OCI-LY3 (cell line): ENCODE results near the gene NUFIP1.

ENCODE experiments used
- H2AFZ ChIP-seq: fragments of 200-600, 300-600 bp; shearing (Covaris generic); 2 replicates; pipeline ENCODE4 v1.6.0; 2014; ENCODE audit warnings: antibody characterized with exemption, low read depth, low read length
- H3K27ac ChIP-seq: fragments of 200-600, 300-600 bp; sonication (generic); 2 replicates; pipeline ENCODE4 v1.5.1; 2014; ENCODE audit warnings: mild to moderate bottlenecking, low read length, moderate library complexity, mixed read lengths
- H3K27me3 ChIP-seq: fragments of 200-600, 300-600 bp; sonication (generic); 2 replicates; pipeline ENCODE4 v1.6.1; 2014; ENCODE audit warnings: low read depth, low read length, mixed read lengths
- H3K36me3 ChIP-seq: fragments of 200-600, 300-600 bp; sonication (generic); replicated peaks from 2 replicates; pipeline ENCODE3; 2014; ENCODE audit warnings: low read depth, low read length, mixed read lengths
- H3K4me1 ChIP-seq: fragments of 300-600, 200-600 bp; sonication (generic); 2 replicates; pipeline ENCODE4 v1.6.1; 2014; ENCODE audit warnings: low read length, mixed read lengths
- H3K4me2 ChIP-seq: fragments of 200-600, 300-600 bp; sonication (generic); 2 replicates; pipeline ENCODE4 v1.6.1; 2014; ENCODE audit warnings: low read length, mixed read lengths
- H3K4me3 ChIP-seq: fragments of 300-600, 200-600 bp; sonication (generic); 2 replicates; pipeline ENCODE4 v1.5.1; 2014; ENCODE audit warnings: antibody characterized with exemption, mild to moderate bottlenecking, low read length, moderate library complexity
- H3K79me2 ChIP-seq: fragments of 300-600, 200-600 bp; shearing (Covaris generic); 2 replicates; pipeline ENCODE4 v1.6.1; 2014; ENCODE audit warnings: mild to moderate bottlenecking, low read length, mixed read lengths
- H3K9ac ChIP-seq: fragments of 300-600, 200-600 bp; shearing (Covaris generic); 2 replicates; pipeline ENCODE4 v1.6.0; 2014; ENCODE audit warnings: mild to moderate bottlenecking, low read length, moderate library complexity
- H3K9me3 ChIP-seq: fragments of 200-600, 300-600 bp; shearing (Covaris generic); 2 replicates; pipeline ENCODE4 v1.6.1; 2014; ENCODE audit warnings: low read length, mixed read lengths; ENCODE audit not compliant: insufficient read depth
- H4K20me1 ChIP-seq: fragments of 200-600, 300-600 bp; sonication (generic); 2 replicates; pipeline ENCODE4 v1.6.1; 2016; ENCODE audit warnings: low read length, mixed read lengths; ENCODE audit not compliant: insufficient read depth
- EZH2phosphoT487 ChIP-seq: fragments of 200-600 bp; shearing (Covaris generic); IDR thresholded peaks from 2 replicates; pipeline ENCODE4 v1.6.1; 2018; ENCODE audit warnings: antibody characterized with exemption, mixed run types, low read depth
- TF ChIP-seq, protein P1 (sequence below): fragments of 200-600, 300-600 bp; sonication (generic); IDR thresholded peaks from 2 replicates; pipeline ENCODE4 v1.5.1; 2014; ENCODE audit warnings: antibody characterized with exemption, low read length, low read depth

The NUFIP1 gene

DNA sequence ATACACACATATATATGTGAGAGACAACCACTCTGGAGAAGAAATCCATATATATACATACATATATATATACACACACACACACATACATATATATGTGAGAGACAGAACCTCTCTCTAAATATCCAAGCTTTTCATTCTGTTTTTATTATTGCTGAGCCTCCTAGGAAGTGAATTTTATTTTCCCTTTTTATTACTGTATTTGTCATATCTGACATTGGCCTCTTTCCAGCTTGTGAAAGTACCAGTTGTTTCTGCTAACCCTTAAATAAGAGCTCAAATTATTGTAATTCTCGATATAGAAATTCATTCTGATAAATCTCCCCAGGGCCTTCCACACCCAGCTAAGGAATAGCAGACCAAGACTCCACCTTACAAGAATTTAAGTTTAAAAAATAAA is 81.0 kb downstream of the NUFIP1 start:
- H3K4me2 ChIP-seq = no peak overlapping the region
- no peak overlapping the region for H3K27ac ChIP-seq
- no peaks in the 10 kb centered on the region for H3K4me1 ChIP-seq
- H4K20me1 ChIP-seq = no peaks in the 10 kb centered on the region
- no peak overlapping the region for H3K9ac ChIP-seq
- H3K9me3 ChIP-seq = peaks cover 14% of the 10 kb centered on the region; the same call in 1 of the 2 replicates
- H2AFZ ChIP-seq = no peak overlapping the region
- no peak for TF ChIP-seq EZH2phosphoT487
- TF ChIP-seq, protein P1, sequence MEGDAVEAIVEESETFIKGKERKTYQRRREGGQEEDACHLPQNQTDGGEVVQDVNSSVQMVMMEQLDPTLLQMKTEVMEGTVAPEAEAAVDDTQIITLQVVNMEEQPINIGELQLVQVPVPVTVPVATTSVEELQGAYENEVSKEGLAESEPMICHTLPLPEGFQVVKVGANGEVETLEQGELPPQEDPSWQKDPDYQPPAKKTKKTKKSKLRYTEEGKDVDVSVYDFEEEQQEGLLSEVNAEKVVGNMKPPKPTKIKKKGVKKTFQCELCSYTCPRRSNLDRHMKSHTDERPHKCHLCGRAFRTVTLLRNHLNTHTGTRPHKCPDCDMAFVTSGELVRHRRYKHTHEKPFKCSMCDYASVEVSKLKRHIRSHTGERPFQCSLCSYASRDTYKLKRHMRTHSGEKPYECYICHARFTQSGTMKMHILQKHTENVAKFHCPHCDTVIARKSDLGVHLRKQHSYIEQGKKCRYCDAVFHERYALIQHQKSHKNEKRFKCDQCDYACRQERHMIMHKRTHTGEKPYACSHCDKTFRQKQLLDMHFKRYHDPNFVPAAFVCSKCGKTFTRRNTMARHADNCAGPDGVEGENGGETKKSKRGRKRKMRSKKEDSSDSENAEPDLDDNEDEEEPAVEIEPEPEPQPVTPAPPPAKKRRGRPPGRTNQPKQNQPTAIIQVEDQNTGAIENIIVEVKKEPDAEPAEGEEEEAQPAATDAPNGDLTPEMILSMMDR = no peak
- H3K27me3 ChIP-seq = peaks cover 11% of the 10 kb centered on the region
- no peaks in the 10 kb centered on the region for H3K79me2 ChIP-seq
- H3K4me3 ChIP-seq = no peak overlapping the region
- peaks cover 2% of the 10 kb centered on the region for H3K36me3 ChIP-seq

DNA sequence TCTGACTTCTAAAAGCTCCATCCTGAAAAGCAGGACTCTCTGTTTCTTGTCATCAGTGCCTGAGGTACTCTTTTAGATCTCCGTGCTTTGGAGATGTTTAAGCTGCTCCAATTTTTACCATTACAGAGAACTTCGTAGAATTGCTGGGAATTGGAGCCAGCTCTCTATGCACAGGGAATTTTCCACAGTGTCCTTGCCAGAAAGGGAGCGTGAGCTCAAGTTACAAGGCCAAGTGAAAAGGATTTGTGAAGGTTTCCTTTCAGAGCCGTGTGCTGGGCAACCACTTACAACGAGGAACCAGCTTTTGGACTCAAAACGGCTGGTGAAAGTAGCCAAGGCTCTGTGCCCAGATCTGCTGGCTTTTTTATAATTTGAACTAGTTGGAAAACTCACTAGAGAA is 82.6 kb downstream of the NUFIP1 start:
- Histone ChIP-seq H3K36me3 (peaks cover 2% of the 10 kb centered on the region), H3K9me3 (peaks cover 8% of the 10 kb centered on the region), H2AFZ (peak overlapping the region; percentile 3; the same call in 1 of the 2 replicates), H3K79me2 (no peaks in the 10 kb centered on the region), H3K4me2 (no peak overlapping the region), H3K27me3 (peaks cover 11% of the 10 kb centered on the region), H3K4me1 (no peaks in the 10 kb centered on the region), H4K20me1 (no peaks in the 10 kb centered on the region), H3K27ac (no peak overlapping the region), H3K9ac (no peak overlapping the region), H3K4me3 (no peak overlapping the region)
- TF ChIP-seq EZH2phosphoT487 = no peak
- TF ChIP-seq, protein P1 = no peak

DNA sequence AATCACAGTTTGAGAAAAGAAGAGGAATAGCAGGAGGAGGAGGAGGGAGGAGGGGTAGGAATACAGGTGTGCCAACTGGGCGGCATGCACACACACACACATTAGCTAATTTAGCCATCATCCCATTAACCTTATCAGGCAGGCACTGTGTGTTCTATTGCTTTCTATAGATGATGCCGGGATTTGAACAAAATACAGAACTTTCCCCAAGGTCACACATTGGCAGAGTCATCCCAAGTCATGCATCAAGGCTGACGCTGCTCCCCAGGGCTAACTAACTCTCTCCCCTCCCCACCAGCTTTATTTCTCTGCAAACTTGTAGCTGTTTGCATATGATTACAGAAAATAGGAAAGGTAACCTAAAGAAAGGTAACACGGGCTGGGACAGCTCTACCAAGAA is 83.0 kb downstream of the NUFIP1 start:
- Histone ChIP-seq H3K27ac (no peak overlapping the region), H3K79me2 (no peaks in the 10 kb centered on the region), H2AFZ (no peak overlapping the region)

DNA sequence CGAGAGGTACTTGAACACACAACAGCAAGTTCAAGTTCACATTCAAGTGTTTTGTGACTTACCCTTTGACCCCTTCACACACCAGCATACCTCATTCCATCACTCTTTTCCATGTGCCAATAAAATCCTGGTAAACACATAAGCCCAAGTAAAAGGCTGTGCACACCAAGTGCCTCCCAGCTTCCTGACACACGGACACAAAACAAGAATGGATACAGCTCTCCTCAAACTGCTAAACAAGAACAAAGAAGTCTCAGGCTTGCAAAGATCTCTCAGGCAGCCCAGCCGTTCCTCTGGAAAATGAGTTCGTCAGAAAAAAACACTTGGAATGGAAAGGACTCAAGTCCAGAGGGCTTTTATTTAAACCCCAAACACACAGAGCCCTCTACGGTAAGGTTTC is 83.7 kb downstream of the NUFIP1 start:
- Histone ChIP-seq H2AFZ (no peak overlapping the region), H3K9ac (no peak overlapping the region), H3K36me3 (no peaks in the 10 kb centered on the region), H3K4me2 (no peak overlapping the region), H3K27ac (no peak overlapping the region), H3K4me1 (no peaks in the 10 kb centered on the region), H3K4me3 (no peak overlapping the region), H3K27me3 (peaks cover 15% of the 10 kb centered on the region), H4K20me1 (no peaks in the 10 kb centered on the region), H3K9me3 (no peaks in the 10 kb centered on the region; the same call in 1 of the 2 replicates), H3K79me2 (no peaks in the 10 kb centered on the region)
- TF ChIP-seq, protein P1 = no peak
- TF ChIP-seq EZH2phosphoT487 = no peak

More for the DNA sequence above, 83.0 kb downstream of the NUFIP1 start:
- TF ChIP-seq EZH2phosphoT487 = no peak
- TF ChIP-seq, protein P1 = no peak
- Histone ChIP-seq H3K9ac (no peak overlapping the region), H3K36me3 (peaks cover under 1% of the 10 kb centered on the region), H4K20me1 (no peaks in the 10 kb centered on the region), H3K27me3 (peaks cover 13% of the 10 kb centered on the region), H3K4me3 (no peak overlapping the region), H3K9me3 (peaks cover 3% of the 10 kb centered on the region), H3K4me1 (no peaks in the 10 kb centered on the region), H3K4me2 (no peak overlapping the region)
